Heart left ventricle (tissue), 13 donors: Measurements from ENCODE around the gene TRIM75.

Source experiments
- POLR2A ChIP-seq, 2 donors: fragments of 450-650 bp; IDR thresholded peaks; one replicate each; pipeline ENCODE4 v1.6.1; 2017; ENCODE audit warnings: antibody characterized with exemption in 2 of 2, mild to moderate bottlenecking in 2 of 2, moderate library complexity in 2 of 2
- TF ChIP-seq, protein P1 (sequence below), 12 donors: fragments of 200-600 bp; sonication (generic) in 4 of 12; IDR thresholded peaks; one replicate each; pipeline versions ENCODE4 v1.5.0 to v1.8.0; 2018 to 2022; ENCODE audit warnings: antibody characterized with exemption in 12 of 12, mild to moderate bottlenecking in 5 of 12
- donor health status: ischemic (EF 13 %, LVEDD 7.1; RV severe dilation, severe dysfunction).
- donor health status: DM: no; HTN: yes; CAD: no.
- donor health status: DM: no; HTN: no; CAD: no.
- donor health status: ischemic (EF 25% LVEDD 6.9; RV normal size, moderate dysfunction).
- donor health status: ischemic (EF 25% LVEDD 5.7; RV mildly dilated, moderate dysfunction).
- donor health status: ischemic (EF 35%, LVEDD 5.7; RV mildly dilated, moderate dysfunction).
- donor health status: nonischemic (EF 11% LVEDD 7.7; RV severe dilation, severe dysfunction).
- donor health status: DM: yes; HTN: yes; CAD: no.
- donor health status: PGD.
- donor health status: ischemic (EF 29% LVEDD 5.4; RV normal size, mild dysfunction).
- donor health status: nonischemic (EF 23%, LVEDD 6.1; RV moderate dilation, normal function).

DNA sequence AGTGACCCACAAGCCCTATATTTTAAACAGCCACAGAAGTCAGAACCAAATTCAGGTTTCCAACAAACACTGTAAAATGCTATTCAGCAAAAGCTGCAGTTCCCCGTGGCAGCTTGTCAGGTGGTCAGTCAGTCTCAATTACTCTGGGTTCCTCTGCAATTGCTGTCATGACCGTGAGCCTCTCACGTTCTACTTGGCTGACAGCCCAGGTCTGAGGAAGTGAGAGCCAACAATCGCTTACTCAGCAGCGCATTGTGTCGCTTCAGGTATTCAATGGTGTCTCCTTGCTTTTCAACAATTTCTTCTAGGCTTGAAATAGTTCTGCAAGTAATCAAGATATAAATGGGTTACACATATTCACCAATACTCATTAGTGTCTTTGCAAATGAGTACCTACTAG is 25.8 kb downstream of the TRIM75 start:
- TF ChIP-seq, protein P1, sequence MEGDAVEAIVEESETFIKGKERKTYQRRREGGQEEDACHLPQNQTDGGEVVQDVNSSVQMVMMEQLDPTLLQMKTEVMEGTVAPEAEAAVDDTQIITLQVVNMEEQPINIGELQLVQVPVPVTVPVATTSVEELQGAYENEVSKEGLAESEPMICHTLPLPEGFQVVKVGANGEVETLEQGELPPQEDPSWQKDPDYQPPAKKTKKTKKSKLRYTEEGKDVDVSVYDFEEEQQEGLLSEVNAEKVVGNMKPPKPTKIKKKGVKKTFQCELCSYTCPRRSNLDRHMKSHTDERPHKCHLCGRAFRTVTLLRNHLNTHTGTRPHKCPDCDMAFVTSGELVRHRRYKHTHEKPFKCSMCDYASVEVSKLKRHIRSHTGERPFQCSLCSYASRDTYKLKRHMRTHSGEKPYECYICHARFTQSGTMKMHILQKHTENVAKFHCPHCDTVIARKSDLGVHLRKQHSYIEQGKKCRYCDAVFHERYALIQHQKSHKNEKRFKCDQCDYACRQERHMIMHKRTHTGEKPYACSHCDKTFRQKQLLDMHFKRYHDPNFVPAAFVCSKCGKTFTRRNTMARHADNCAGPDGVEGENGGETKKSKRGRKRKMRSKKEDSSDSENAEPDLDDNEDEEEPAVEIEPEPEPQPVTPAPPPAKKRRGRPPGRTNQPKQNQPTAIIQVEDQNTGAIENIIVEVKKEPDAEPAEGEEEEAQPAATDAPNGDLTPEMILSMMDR (IDR thresholded peaks at IDR 0.05): no peak
- no peak for TF ChIP-seq POLR2A (IDR thresholded peaks at IDR 0.05)
